ENCODE data around the gene SLC11A1. TPM values are rescaled to one million over a fixed set of nuclear protein-coding genes. Genes with fewer than 3 reads are reported as not detected.

Gene SLC11A1
- total RNA-seq, 4 donors from 2014 or later, result 5.9 to 23.0 (median 9.5) TPM

- no peak overlapping the region for H3K27ac ChIP-seq
- TF ChIP-seq CTCF (IDR thresholded peaks at IDR 0.05) (no peak), POLR2AphosphoS5 (IDR thresholded peaks at IDR 0.05) (no peak), POLR2A (IDR thresholded peaks at IDR 0.05) (no peak)
- no peak for ATAC-seq
- no peaks in the 10 kb centered on the region for H3K36me3 ChIP-seq
- no peaks in the 10 kb centered on the region for H3K9me3 ChIP-seq
- H3K27me3 ChIP-seq, result no peaks in the 10 kb centered on the region
- H3K4me3 ChIP-seq, result no peak overlapping the region
- WGBS, 2 donors (ENCODE audit: low coverage in 1 of 2), result 28 to 88% methylated on average over 1 to 3 of the region's 4 CpGs
- H3K4me1 ChIP-seq, result peaks cover 0 to 10% (median 0%) of the 10 kb centered on the region in 3 donors
Measured at GRCh38 chr2:218438596-218438995, 56.5 kb downstream of the SLC11A1 start.

- no peak for ATAC-seq
- 78 to 98% methylated on average over 2 to 6 of the region's 7 CpGs for WGBS, 2 donors (ENCODE audit: low coverage in 1 of 2)
- H3K27ac ChIP-seq, result no peak overlapping the region
- no peak overlapping the region for H3K4me3 ChIP-seq
- TF ChIP-seq POLR2A (IDR thresholded peaks at IDR 0.05), result no peak
- no peak for TF ChIP-seq CTCF (IDR thresholded peaks at IDR 0.05)
- TF ChIP-seq POLR2AphosphoS5 (IDR thresholded peaks at IDR 0.05), result no peak
- TF ChIP-seq EP300 (IDR thresholded peaks at IDR 0.05), result no peak
- peaks cover 0 to 7% (median 0%) of the 10 kb centered on the region in 3 donors for H3K4me1 ChIP-seq
- H3K27me3 ChIP-seq, result no peaks in the 10 kb centered on the region
- H3K36me3 ChIP-seq, result peaks cover 0 to 53% of the 10 kb centered on the region in 2 donors
- no peaks in the 10 kb centered on the region for H3K9me3 ChIP-seq
Measured at GRCh38 chr2:218444692-218445357, 62.8 kb downstream of the SLC11A1 start.

GRCh38 chr2:218445602-218446001 lies 63.5 kb downstream of the SLC11A1 start:
- no peak for TF ChIP-seq CTCF (IDR thresholded peaks at IDR 0.05)
- no peak for TF ChIP-seq EP300 (IDR thresholded peaks at IDR 0.05)
- TF ChIP-seq POLR2AphosphoS5 (IDR thresholded peaks at IDR 0.05), result no peak
- TF ChIP-seq POLR2A (IDR thresholded peaks at IDR 0.05), result no peak
- Histone ChIP-seq H3K4me1 (peaks cover 0 to 7% (median 0%) of the 10 kb centered on the region in 3 donors), H3K4me3 (no peak overlapping the region), H3K27ac (no peak overlapping the region), H3K27me3 (no peaks in the 10 kb centered on the region), H3K9me3 (no peaks in the 10 kb centered on the region), H3K36me3 (peaks cover 0 to 61% of the 10 kb centered on the region in 2 donors)
- ATAC-seq, result no peak

Small RNA genes within 50 kb of the gene (small RNA-seq; reads per million reads assigned to genes)
- gene MIR26B (645 to 1,185 (median 739) reads per million in 4 donors), gene MIR6810 (0 reads per million in 4 donors)

Other genes starting within 250 kb of the SLC11A1 start
- gene CXCR1, start 215.3 kb upstream of the SLC11A1 start, total RNA-seq, result 1 to 10 TPM in 1 of 4 donors, not detected in 3; 1.8 TPM
- 100 to 1,000 TPM; 275 to 314 (median 287) TPM for gene ARPC2, start 165.1 kb upstream of the SLC11A1 start, total RNA-seq
- 1 to 10 TPM in 2 of 4 donors, under 1 TPM in 2; 0.31 to 4.0 (median 1.4) TPM for gene GPBAR1, start 121.3 kb upstream of the SLC11A1 start, total RNA-seq
- gene AAMP, start 112.1 kb upstream of the SLC11A1 start, total RNA-seq, result 100 to 1,000 TPM in 3 of 4 donors, 10 to 100 TPM in 1; 97.8 to 163 (median 131) TPM
- gene PNKD, start 111.8 kb upstream of the SLC11A1 start, total RNA-seq, result 10 to 100 TPM; 48.6 to 60.2 (median 56.9) TPM
- gene TMBIM1, start 89.8 kb upstream of the SLC11A1 start, total RNA-seq, result 100 to 1,000 TPM; 152 to 245 (median 191) TPM
- gene CATIP, start 25.4 kb upstream of the SLC11A1 start, total RNA-seq, result not detected
- 100 to 1,000 TPM; 121 to 159 (median 136) TPM for gene CTDSP1, start 17.6 kb downstream of the SLC11A1 start, total RNA-seq
- gene VIL1, start 36.9 kb downstream of the SLC11A1 start, total RNA-seq, result not detected
- 10 to 100 TPM in 1 of 4 donors, 1 to 10 TPM in 3; 8.3 to 17.4 (median 9.0) TPM for gene USP37, start 186.1 kb downstream of the SLC11A1 start, total RNA-seq
- gene CNOT9, start 186.6 kb downstream of the SLC11A1 start, total RNA-seq, result 10 to 100 TPM; 27.5 to 35.3 (median 32.3) TPM
- gene PLCD4, start 225.6 kb downstream of the SLC11A1 start, total RNA-seq, result 10 to 100 TPM in 2 of 4 donors, 1 to 10 TPM in 2; 1.6 to 18.8 (median 9.3) TPM